ENCODE results near the gene LRBA.

The LRBA gene

DNA sequence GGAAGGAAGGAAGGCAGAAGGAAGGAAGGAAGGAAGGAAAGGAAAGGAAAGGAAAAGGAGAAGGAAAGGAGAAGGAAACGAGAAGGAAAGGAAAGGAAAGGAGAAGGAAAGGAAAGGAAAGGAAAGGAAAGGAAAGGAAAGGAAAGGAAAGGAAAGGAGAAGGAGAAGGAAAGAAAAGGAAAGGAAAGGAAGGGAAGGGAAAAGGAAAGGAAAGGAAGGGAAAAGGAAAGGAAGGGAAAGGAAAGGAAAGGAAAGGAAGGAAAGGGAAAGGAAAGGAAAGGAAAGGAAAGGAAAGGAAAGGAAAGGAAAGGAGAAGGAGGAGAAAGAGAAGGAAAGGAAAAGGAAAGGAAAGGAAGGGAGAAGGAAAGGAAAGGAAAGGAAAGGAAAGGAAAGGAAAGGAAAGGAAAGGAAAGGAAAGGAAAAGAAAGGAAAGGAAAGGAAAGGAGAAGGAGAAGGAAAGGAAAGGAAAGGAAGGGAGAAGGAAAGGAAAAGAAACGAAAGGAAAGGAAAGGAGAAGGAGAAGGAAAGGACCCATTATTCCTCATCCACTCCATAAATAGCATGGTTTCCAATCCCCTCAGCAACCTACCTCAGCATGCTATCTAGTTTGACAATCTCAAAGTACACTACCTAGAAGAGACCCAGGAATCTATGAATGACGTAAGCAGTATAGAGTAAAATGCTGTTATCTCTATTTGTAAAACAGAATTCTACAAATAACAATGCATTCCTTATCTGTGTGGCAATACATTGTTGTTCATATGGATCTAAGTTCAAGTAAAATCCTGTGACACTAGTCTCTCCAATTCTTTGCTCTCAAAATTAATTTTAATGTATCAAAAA lies 209.7 kb downstream of the LRBA start:
- no peak for DNase-seq (ENCODE audit: low read depth)

- no peak for DNase-seq (ENCODE audit: low read depth)
Observed at GRCh38 chr4:150801833-150802232, 213.3 kb downstream of the LRBA start.

DNA sequence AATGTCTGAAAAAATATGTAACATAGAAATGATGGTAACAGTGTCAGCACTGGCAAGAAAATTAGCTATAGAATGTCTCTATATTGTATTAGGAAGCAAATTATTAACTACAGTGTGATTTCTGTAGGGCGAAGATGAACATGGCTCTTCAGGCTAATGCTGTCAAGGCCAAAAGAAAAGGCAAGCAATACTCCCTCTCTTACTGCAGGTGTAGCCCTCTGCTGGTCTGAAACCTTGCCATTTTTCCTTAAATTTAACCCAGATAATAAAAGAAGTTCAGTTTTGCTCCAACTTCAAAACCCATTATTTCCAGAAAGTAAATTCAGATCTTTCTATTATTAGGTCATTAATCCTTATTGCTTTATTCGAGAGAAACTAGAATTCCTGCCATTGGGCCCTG lies 215.9 kb downstream of the LRBA start:
- no peak for DNase-seq (ENCODE audit: low read depth)

GRCh38 chr4:150794706-150795105 lies 220.4 kb downstream of the LRBA start:
- no peak for DNase-seq (ENCODE audit: low read depth)

DNA sequence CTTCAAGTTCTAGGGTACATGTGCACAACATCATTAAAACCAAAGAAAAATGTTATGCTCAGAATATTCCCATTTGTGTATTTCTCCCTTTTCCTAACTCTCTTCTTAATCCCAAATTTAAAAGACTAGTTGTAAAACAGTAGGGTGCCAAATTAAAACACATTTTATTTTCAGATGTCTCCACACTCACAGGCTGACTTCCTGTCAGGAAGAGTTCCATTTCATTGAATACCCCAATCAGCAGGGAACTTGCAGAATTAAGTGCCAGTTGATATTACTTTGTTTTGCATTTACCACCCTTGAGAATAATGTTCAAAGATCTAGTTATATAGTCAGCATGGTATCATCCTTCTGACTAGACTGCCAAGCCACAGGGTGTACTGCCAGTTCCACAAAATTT lies 225.2 kb downstream of the LRBA start:
- no peak for DNase-seq (ENCODE audit: low read depth)

GRCh38 chr4:150784939-150785338 lies 230.1 kb downstream of the LRBA start:
- no peak for DNase-seq (ENCODE audit: low read depth)

GRCh38 chr4:150784305-150784704 lies 230.8 kb downstream of the LRBA start:
- DNase-seq (ENCODE audit: low read depth): no peak

DNA sequence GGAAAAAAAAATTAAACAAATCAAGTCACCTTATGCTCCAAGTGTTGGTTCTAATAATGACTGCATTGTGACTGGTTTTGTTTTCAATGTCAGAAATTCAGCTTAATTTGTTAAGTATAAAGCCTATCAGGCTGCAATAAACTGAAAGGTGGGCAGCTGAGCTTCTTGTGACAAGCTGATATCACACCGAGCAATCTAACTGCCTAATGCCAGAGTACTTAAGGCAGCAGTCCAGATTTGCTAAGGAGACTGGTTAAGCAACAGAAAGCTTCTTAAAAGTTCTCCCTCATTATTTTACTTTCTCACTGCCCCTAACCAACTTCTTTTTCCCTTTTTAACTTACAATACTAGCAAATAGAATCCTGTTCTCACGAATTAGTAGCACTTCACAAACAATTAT lies 232.2 kb downstream of the LRBA start:
- DNase-seq (ENCODE audit: low read depth): no peak

DNA sequence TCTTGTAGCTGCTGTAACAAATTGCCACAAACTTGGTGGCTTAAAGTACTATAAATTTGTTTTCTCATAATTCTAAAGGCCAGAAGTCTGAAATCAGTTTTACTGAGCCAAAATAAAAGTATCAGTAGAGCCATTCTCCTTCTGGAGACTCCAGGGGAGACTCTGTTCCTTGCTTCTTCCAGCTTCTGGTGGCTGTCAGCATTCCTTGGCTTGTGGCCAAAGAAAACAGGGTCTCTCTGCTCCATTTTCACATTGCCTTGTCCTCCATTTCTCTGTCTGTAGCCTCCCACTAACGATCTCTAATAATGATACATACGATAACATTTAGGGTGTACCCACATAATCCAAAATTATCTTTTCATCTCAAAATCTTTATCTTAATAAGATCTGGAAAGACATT lies 232.8 kb downstream of the LRBA start:
- no peak for DNase-seq (ENCODE audit: low read depth)

DNA sequence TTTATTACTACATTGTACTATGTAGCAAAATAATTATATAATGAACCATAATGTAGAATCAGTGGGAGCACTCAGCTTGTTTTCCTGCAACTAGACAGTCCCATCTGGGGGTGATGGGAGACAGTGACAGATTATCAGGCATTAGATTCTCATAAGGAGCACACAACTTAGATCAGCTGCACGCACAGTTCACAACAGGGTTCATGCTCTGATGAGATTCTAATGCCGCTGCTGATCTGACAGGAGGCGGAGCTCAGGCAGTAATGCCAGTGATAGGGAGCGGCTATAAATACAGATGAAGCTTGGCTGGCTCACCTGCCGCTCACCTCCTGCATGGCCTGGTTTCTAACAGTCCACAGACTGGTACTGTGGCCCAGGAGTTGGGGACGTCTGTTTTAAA lies 233.9 kb downstream of the LRBA start:
- no peak for DNase-seq (ENCODE audit: low read depth)

GRCh38 chr4:150779707-150780106 lies 235.4 kb downstream of the LRBA start:
- no peak for DNase-seq (ENCODE audit: low read depth)

DNA sequence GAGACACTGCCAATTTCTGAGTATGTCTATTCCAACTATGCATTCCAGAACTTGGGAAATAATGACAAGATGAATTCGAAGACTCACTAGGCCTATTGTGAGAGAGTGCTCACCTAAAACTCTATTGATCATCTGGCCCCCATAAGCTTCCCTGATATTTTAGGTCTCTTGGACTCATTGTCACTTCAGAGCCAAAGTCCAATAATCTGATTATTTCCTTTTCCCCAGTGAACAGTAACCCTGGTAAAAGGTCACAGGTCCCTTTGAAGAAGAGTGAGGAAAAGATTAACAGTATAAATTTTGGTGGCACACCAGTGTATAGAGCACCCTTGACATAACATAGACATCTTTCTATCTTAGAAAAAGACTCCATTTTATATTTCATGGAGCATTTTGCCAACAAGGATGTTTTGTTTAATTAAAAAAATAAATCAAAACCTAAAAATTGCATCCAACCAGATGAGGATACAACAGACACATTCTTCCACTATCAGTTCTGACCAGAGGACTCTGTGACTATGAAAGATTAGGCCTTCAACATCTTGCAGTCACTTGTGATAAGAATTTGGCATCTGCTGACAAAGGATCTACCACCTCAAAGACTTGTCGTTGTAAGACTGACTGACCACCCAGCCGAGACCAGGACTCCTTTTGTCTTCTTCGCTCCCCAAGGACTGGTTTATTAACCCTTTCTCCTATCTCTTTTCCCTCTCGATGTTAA lies 241.2 kb downstream of the LRBA start:
- peak; percentile 71 for DNase-seq (ENCODE audit: low read depth)

GRCh38 chr4:150773032-150773431 lies 242.1 kb downstream of the LRBA start:
- DNase-seq (ENCODE audit: low read depth): no peak

GRCh38 chr4:150771382-150771781 lies 243.7 kb downstream of the LRBA start:
- DNase-seq (ENCODE audit: low read depth): no peak

GRCh38 chr4:150769845-150770244 lies 245.2 kb downstream of the LRBA start:
- DNase-seq (ENCODE audit: low read depth): no peak

DNA sequence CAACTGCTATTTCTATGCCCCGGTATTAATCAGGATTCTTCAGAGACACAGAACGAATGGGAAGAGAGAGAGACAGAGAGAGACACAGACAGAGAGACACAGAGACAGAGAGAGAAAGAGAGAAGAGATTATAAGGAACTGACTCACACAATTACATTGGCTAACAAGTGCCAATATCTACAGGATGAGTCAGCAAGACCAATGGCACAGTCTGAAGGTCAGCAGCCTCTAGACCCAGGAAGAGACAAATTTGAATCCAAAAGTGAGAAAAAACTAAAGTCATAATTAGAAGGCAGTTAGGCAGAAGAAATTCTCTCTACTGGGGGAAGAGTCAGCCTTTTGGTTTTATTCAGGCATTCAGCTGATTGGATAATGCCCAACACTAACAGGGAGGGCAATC lies 245.8 kb downstream of the LRBA start:
- DNase-seq (ENCODE audit: low read depth): no peak

GRCh38 chr4:150768497-150768896 lies 246.6 kb downstream of the LRBA start:
- DNase-seq (ENCODE audit: low read depth): no peak

- no peak for DNase-seq (ENCODE audit: low read depth)
Observed at GRCh38 chr4:150765216-150765615, 249.9 kb downstream of the LRBA start.

- DNase-seq (ENCODE audit: low read depth): no peak
Observed at GRCh38 chr4:150751648-150752047, 263.4 kb downstream of the LRBA start.

GRCh38 chr4:150750824-150751223 lies 264.3 kb downstream of the LRBA start:
- no peak for DNase-seq (ENCODE audit: low read depth)

GRCh38 chr4:150746156-150746555 lies 268.9 kb downstream of the LRBA start:
- DNase-seq (ENCODE audit: low read depth): no peak

GRCh38 chr4:150744570-150744969 lies 270.5 kb downstream of the LRBA start:
- no peak for DNase-seq (ENCODE audit: low read depth)

DNA sequence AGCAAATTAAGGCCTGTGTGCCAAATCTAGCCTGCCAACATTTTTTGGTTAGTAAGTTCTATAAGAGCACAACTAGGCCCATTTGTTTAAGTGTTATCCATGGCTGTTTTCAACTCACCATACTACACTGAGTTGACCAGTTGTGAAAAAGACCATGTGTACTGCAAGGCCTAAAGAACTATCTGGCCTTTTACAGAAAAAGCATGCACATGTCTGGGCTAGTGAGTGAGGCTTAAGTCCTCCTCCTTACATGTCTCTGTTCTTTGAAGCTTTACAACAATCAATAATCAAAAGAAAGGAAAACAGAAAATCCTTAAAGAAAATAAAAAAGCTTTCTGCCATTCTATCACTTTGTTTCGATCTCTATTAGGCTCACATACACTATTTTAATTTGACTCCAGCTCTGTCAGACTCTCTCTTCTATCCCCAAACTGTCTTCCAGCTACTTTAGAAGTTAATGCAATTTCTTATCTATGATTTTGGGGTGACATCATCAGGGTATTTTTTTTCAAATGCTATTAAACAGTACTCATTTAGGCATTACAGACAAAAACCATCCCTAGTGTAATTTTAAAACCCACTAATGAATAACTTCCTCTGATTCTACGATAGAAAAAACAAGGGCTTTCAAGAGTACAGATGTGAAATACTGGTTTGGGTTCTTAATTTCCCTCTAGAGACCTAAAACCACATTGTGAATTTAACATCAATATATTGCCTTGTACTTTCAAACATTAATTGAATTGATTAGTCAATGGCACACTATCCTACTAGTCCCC lies 271.3 kb downstream of the LRBA start:
- DNase-seq (ENCODE audit: low read depth): no peak

All from CMK (cell line).